ENCODE data around the gene MAPKAPK2. TPM values are rescaled to one million over a fixed set of nuclear protein-coding genes. Genes with fewer than 3 reads are reported as not detected.

MAPKAPK2 gene
- total RNA-seq, 2 experiments from 2014 or later, result 53.5 to 57.8 TPM

DNA sequence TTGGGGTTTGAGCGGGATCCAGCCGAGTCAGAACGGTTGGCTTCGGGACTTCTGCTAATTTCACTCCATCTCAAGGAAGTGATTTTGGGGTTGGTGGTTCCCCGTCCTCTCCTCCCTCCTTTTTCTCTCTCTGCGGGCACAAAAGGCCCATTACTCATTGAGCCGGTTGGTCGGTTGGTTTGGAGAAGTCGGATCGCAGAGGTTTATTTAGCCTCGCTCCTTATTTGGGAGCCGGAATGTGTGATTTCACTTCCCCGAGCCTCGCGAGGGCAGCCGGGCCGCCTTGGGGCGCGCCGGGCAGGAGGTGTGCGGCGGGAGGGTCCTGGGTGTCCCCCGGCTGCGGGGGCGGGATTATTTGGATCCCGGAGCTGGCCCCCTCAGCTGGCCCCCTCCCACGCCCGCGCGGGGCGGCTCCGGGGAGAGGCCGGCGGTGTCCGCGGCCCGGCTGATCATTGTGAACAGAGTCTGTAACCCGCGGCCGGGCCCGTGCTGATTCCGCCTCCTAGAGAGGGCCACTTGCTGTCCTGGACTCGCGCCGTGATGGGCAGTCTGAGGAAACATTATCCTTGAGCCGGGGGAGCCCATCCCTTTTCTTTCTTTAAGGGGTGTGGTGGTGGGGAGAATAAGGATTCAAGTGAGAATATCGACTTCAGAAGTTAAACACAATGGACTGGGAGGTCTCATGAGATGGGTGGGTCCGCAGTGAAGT lies 1.2 kb downstream of the MAPKAPK2 start:
- H3K27ac Mint-ChIP-seq, result peak overlapping the region; percentile 96
- DNase-seq, result peak; percentile 63
- peaks cover 5% of the 10 kb centered on the region for H3K36me3 Mint-ChIP-seq
- H3K4me1 Mint-ChIP-seq, result peaks cover 55% of the 10 kb centered on the region
- H3K9me3 Mint-ChIP-seq, result no peaks in the 10 kb centered on the region
- H3K27me3 Mint-ChIP-seq, result peaks cover 3% of the 10 kb centered on the region
- H3K4me3 Mint-ChIP-seq, result peak overlapping the region; percentile 99

DNA sequence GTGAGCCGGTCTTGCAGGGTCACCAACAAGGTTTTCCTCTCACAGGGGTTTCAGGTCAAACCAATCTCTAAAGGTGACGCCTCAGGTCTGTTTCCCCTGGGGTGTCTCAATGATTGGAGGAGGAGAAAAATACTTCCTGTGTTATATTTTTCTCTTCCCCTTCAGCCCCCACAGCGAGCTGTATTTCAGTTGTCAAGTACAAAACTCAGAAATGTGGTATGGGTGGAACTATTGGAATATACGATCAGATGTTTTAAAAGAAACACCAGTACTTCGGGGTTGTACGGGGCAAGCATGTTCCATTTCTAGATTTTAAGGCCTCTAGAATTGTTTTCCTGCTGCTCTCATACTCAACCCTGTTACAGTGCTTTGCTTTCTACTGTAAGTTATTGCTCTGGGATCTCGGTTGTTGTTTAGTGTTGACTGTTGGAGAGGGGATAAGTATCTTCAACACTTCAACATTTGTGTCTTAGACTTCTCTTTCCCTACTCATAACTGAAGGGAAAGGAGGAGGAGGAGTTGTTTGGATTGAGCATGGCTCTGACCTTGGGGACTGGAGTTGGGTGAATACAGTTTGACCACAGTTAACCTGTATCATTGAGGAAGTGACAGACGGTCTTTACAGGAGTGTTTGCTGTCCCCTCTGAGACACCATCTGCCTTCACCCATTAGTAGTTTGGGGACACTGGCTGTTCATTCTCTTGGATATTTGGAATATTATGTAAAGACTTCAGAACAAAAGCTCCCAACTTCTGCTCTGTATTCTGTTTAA lies 2.0 kb downstream of the MAPKAPK2 start:
- Mint-ChIP-seq H3K27me3 (peaks cover 3% of the 10 kb centered on the region), H3K9me3 (no peaks in the 10 kb centered on the region), H3K36me3 (peaks cover 5% of the 10 kb centered on the region), H3K27ac (peak overlapping the region; percentile 96), H3K4me1 (peaks cover 55% of the 10 kb centered on the region), H3K4me3 (peak overlapping the region; percentile 99)
- peak; percentile 24 for DNase-seq

DNA sequence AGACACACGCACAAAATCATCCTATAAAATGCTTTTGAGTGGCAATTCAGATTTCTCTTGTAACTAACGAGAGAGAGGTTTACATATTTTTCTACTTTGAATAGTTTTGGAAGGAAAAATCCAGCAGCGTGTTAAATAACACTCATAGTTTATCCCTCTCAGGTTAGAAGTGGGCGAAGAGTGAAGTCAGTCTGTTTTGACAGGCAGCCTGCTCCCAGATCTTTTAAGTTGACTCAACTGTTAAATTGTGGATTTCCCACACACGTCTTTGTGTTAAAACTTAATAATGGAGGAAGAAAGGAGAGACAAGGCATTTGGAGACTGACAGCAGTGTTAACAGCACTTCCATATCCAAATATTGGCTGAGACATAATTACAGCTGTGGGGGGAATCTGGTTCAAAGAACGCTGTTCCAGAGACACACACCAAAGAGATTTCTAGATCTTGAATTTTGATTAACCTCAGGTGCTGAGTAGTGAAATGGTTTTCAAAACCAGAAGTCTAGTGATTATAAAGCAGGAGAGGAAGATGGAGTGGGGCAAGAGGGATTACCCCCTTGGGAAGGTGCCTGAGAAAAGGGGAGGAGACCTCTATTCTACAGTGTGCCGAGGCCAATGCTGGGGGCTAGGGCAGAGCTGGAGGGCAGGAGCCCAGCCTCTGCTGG lies 2.7 kb downstream of the MAPKAPK2 start:
- H3K4me3 Mint-ChIP-seq, result peak overlapping the region; percentile 99
- peaks cover 3% of the 10 kb centered on the region for H3K27me3 Mint-ChIP-seq
- H3K9me3 Mint-ChIP-seq, result no peaks in the 10 kb centered on the region
- peaks cover 57% of the 10 kb centered on the region for H3K4me1 Mint-ChIP-seq
- no peak for DNase-seq
- H3K27ac Mint-ChIP-seq, result no peak overlapping the region
- peaks cover 5% of the 10 kb centered on the region for H3K36me3 Mint-ChIP-seq

DNA sequence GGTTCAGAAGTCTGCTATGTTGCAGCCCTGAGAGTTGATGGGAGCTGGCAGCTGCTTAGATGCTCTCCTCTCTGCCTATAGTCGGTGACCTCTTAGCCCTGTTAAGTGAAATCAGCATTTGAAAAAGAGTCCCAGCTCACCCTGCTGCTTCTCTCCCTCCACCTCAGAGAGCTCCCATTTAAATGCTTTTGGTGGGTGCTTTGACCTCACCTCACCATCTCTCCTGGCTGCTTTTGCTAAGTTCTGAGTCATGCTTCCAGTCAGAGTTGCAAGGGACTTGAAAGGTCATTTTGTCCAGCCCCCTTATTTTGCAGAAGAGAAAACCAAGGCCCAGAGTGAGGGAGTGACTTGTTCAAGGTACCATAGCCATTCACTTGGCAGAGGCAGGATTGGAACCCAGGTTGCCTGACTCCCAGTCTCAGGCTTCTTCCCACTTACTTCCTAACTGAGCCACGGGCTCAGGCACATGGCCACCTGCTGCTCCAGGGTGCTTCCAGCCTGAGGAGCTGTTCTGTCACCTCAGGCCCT lies 3.3 kb downstream of the MAPKAPK2 start:
- peak; percentile 16 for DNase-seq
- Mint-ChIP-seq H3K4me1 (peaks cover 57% of the 10 kb centered on the region), H3K9me3 (no peaks in the 10 kb centered on the region), H3K27ac (no peak overlapping the region), H3K27me3 (peaks cover 3% of the 10 kb centered on the region), H3K36me3 (peaks cover 5% of the 10 kb centered on the region), H3K4me3 (no peak overlapping the region)

DNA sequence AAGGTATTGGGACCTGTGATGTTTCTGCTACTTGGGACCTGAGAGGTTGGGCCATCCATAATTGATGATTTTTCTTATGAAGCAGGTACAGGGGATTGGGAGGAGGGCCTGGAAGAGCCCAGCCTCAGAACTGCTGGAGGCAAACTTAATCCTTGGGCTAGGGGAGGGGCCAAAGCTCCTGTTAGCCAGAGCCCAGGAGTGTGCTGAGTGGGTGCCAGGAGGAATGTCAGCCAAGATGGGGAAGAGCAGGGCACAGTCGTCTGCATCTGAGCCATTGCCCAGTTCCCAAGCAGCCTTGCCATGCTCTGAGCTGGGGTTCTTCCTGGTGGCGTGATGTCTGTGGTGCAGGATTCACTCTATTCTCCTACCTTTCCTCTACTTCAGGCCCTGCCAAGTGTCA lies 5.8 kb downstream of the MAPKAPK2 start:
- Mint-ChIP-seq H3K27me3 (no peaks in the 10 kb centered on the region), H3K36me3 (peaks cover 5% of the 10 kb centered on the region), H3K27ac (no peak overlapping the region), H3K4me3 (no peak overlapping the region), H3K9me3 (no peaks in the 10 kb centered on the region), H3K4me1 (peaks cover 55% of the 10 kb centered on the region)
- DNase-seq, result no peak

DNA sequence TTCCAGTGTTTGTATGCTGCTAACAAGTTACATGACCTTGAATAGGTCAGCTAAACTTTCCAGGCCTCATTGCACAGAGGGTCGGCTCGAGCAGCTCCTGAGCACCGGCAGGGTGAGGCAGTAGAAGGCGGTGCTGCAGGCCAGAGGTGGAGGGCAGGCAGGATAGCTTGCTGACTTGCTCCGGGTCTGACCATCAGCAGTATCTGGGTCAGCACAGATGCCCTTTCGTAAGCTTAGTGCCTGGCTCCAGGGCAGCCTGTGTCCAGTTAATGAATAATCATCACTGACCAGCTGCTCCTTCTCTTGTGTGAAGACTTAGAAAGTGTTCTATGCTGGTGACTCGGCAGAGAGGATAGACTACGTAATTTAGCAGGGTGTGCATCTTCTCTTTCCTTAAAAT lies 6.9 kb downstream of the MAPKAPK2 start:
- Mint-ChIP-seq H3K9me3 (no peaks in the 10 kb centered on the region), H3K27ac (no peak overlapping the region), H3K36me3 (peaks cover 9% of the 10 kb centered on the region), H3K27me3 (no peaks in the 10 kb centered on the region), H3K4me1 (peaks cover 52% of the 10 kb centered on the region), H3K4me3 (no peak overlapping the region)
- DNase-seq, result no peak

DNA sequence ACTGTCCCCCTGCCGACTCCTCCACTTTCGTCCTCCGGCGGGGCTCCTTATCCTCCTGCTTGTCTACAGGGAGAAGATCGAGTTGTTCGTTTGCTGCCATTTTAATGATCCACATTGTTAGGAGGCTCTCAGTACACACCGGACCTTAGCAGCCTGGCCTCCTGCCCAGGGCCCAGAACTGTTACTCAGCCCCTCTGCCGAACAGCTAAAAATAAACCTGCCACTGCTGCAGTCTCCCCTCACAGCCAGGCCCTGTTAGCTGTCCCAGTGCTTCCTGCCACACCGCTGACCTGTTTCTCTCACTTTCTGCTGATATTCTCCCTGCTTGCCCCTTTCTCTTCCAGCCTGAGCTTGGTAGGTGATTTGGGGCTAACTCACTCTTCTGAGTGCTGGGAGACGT lies 8.3 kb downstream of the MAPKAPK2 start:
- H3K4me3 Mint-ChIP-seq, result no peak overlapping the region
- H3K9me3 Mint-ChIP-seq, result no peaks in the 10 kb centered on the region
- no peak for DNase-seq
- H3K4me1 Mint-ChIP-seq, result peaks cover 48% of the 10 kb centered on the region
- H3K27me3 Mint-ChIP-seq, result no peaks in the 10 kb centered on the region
- H3K27ac Mint-ChIP-seq, result no peak overlapping the region
- H3K36me3 Mint-ChIP-seq, result peaks cover 17% of the 10 kb centered on the region

DNA sequence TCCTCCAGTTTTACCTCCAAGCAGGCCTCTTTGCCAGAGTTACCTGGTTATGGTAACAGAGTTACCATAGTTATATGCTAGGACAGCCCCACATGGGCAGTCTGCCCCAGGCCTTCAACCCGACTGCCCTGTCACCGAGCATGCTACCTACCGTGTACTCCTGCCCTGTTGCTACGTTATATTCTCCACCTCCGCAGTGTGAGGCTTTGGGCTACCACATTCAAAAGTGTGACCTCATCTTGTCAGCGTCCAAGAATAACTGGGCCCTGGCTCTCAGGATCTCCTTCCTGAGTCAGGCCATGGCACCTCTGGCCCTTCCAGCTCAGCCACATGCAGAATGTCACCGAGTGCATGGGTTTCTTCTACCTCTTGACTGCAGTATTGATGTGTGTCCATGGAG lies 8.9 kb downstream of the MAPKAPK2 start:
- H3K27me3 Mint-ChIP-seq, result no peaks in the 10 kb centered on the region
- peaks cover 47% of the 10 kb centered on the region for H3K4me1 Mint-ChIP-seq
- no peaks in the 10 kb centered on the region for H3K9me3 Mint-ChIP-seq
- H3K36me3 Mint-ChIP-seq, result peaks cover 17% of the 10 kb centered on the region
- no peak overlapping the region for H3K27ac Mint-ChIP-seq
- no peak overlapping the region for H3K4me3 Mint-ChIP-seq
- DNase-seq, result no peak

DNA sequence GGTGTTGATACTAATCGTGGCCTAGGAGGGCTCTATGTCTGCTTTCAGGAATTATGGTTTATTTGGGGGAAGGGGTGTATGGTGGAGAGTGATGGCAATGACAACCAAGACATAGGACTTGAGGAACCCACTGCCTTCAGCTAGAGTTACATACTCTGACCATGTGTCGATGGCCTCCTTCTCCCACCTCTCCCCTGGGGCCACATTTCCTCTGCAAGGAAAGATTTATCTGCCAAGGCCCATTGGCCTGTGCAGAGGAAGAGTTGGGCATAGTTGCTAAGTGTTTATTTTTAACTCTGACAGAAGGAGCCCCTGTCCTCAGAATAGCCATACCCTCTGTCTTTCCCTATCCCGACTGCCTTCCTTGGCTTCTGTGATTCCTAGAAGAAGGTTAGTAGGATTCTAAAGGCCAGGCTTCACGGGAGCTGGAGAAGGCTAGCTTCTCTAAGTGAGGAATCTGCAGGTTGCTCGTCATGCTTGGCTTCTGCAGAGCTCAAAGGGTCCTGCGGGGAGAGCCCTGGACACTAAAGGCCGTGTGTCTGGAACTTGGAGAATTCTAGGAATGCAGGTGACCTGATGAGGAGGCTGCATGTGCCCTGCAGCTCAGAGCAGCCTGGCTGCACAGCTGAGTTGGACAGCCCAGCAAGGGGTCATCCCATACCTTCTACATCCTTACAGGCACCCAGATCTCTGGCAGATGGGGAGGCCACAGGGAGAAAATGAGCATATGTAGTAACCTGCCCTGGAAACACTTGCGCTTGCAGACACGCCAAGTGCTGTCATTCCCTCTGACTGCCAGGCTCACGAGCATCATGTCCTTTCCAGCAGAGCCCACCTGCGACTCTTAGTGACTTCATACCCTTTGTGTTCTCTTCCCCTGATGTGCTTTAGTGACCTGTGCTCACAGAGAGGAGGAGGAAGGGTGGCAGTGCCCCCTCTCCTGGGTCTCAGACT lies 9.7 kb downstream of the MAPKAPK2 start:
- Mint-ChIP-seq H3K27me3 (no peaks in the 10 kb centered on the region), H3K9me3 (no peaks in the 10 kb centered on the region), H3K4me1 (peaks cover 48% of the 10 kb centered on the region), H3K27ac (no peak overlapping the region), H3K36me3 (peaks cover 17% of the 10 kb centered on the region), H3K4me3 (no peak overlapping the region)
- no peak for DNase-seq

DNA sequence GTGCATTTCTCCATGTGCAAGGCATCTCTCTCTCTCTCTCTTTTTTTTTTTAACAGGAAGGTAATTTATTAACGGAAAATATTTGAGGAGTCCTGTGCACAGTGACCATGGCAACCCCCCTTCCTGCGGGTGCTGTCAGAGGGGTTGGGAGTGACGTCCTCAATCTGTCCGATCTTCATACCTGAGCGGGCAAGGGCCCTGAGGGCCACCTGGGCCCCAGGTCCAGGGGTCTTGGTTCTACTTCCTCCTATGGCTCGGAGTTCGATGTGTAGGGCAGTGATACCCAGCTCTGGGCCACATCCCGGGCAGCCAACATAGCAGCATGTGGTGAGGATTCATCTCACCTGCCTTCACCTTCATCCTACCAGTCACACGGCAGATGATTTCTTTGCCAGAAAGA lies 11.0 kb downstream of the MAPKAPK2 start:
- H3K27ac Mint-ChIP-seq, result no peak overlapping the region
- H3K9me3 Mint-ChIP-seq, result no peaks in the 10 kb centered on the region
- no peak for DNase-seq
- H3K36me3 Mint-ChIP-seq, result peaks cover 17% of the 10 kb centered on the region
- no peaks in the 10 kb centered on the region for H3K27me3 Mint-ChIP-seq
- H3K4me3 Mint-ChIP-seq, result no peak overlapping the region
- peaks cover 43% of the 10 kb centered on the region for H3K4me1 Mint-ChIP-seq

DNA sequence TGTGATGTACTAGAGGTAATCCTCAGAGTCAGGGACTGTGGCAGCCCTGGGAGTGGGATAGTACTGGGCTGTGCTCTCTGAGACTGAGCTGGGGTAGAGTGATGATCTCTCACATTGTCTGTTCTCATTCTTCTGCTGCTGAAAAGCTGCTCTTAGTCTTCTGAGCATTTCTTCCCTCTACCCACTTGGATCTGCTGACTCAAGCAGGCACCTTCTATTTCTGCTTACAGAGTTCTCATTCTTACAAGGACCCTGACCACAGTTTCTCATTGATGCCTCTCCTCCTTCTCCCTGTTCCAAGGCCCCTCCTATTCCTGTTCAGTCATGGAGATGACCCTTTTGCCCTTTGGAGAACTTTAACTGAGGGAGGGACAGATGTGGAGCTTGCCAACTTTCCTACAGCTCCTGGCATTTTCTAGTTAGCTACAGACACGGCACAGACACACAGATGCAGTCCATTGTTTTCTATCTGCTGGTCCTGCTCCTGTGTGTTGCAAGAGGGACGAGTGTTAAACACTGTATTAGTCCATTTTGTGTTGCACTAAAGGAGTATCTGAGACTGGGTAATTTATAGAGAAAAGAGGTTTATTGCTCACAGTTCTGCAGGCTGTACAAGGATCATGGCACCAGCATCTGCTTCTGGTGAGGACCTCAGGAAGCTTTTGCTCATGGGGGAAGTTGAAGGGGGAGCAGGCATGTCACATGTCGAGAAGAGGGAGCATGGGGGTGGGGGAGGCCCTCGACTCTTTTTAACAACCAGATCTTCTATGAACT lies 12.3 kb downstream of the MAPKAPK2 start:
- Mint-ChIP-seq H3K9me3 (no peaks in the 10 kb centered on the region), H3K36me3 (peaks cover 17% of the 10 kb centered on the region), H3K4me1 (peaks cover 38% of the 10 kb centered on the region), H3K4me3 (no peak overlapping the region), H3K27me3 (no peaks in the 10 kb centered on the region), H3K27ac (no peak overlapping the region)
- DNase-seq, result no peak

DNA sequence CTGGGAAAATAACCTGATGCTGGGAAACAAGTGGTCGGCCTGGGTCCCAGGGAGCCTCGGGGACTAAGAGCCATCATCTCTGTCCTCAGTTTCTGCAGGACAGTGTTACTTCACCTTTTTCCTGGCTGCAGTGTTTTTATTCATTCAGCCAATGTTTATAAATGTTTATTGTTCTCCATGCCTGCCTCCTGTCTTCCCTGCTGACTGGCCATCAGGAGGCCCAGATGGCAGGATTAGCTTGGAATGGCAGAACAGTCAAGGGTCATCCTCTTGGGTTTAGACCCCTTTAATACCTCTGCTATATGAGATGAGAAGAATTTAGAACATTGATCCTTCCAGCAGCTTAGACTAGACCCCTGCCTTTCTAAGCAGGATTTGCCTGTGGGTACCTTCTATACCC lies 13.3 kb downstream of the MAPKAPK2 start:
- peaks cover 20% of the 10 kb centered on the region for H3K36me3 Mint-ChIP-seq
- no peaks in the 10 kb centered on the region for H3K9me3 Mint-ChIP-seq
- no peak overlapping the region for H3K4me3 Mint-ChIP-seq
- H3K27me3 Mint-ChIP-seq, result no peaks in the 10 kb centered on the region
- no peak for DNase-seq
- H3K4me1 Mint-ChIP-seq, result peaks cover 42% of the 10 kb centered on the region
- H3K27ac Mint-ChIP-seq, result no peak overlapping the region

DNA sequence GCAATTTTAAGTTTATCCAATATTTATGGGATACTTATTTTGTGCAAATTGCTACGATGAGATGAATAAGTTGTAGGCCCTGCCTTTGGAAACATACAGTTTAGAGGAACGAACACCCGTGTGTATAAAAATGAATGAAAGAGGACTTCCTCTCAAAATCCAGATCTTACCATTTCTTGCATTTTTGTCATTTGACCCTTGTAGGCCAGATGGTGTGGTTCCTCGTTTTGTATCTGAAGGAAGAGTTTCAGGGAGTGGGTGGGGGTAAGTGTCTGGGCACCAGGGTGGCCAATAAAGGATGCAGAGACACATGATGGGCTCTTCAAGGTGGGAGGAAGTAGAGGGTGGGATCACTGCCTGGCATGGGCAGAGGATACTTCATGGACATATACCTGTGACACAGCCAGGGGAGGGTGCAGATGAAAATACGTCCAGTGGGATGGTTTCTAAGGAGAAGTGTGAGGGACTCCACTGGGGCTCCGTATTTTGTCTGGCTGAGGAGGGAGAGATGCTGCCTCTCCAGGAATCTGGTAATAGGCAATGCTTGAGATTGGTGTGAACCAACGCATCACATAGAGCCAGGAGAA lies 14.4 kb downstream of the MAPKAPK2 start:
- H3K4me3 Mint-ChIP-seq, result no peak overlapping the region

More for the DNA sequence above, 14.4 kb downstream of the MAPKAPK2 start:
- no peak overlapping the region for H3K27ac Mint-ChIP-seq
- H3K27me3 Mint-ChIP-seq, result no peaks in the 10 kb centered on the region
- peaks cover 51% of the 10 kb centered on the region for H3K4me1 Mint-ChIP-seq
- peaks cover 20% of the 10 kb centered on the region for H3K36me3 Mint-ChIP-seq
- no peaks in the 10 kb centered on the region for H3K9me3 Mint-ChIP-seq
- no peak for DNase-seq
